PC-9 (cell line): ENCODE measurements around the gene GABRG3.

Source experiments
- CTCF ChIP-seq: fragments of 200-600 bp; sonication (generic); conservative IDR thresholded peaks from 2 replicates; pipeline ENCODE4 v1.6.1; 2017; ENCODE audit warnings: mixed run types, antibody characterized with exemption, mild to moderate bottlenecking, moderate library complexity
- EZH2 ChIP-seq: fragments of 200-600 bp; sonication (generic); IDR thresholded peaks from 2 replicates; pipeline ENCODE4 v1.8.0; 2017; ENCODE audit warnings: antibody characterized with exemption, low read depth

- TF ChIP-seq EZH2 (no peak), CTCF (no peak)
Measured at GRCh38 chr15:27137127-27137526, 166.1 kb downstream of the GABRG3 start.
